ENCODE data around the gene GPRC5B.

GRCh38 chr16:19886073-19886941 lies 1.7 kb upstream of the GPRC5B start:
- TF ChIP-seq POLR2A (IDR thresholded peaks at IDR 0.05; ENCODE audit: low read depth, low read length) (no peak), POLR2AphosphoS5 (IDR thresholded peaks at IDR 0.05; ENCODE audit: low read depth, low read length) (no peak)

Data from GM12892 (cell line).